Activated CD8-positive, alpha-beta T cell treated with anti-CD3 and anti-CD28 coated beads for 36 hours (primary cell): ENCODE results near the gene FSIP1. TPM values are rescaled to one million over a fixed set of nuclear protein-coding genes. Genes with fewer than 3 reads are reported as not detected.

Experiments used
- ATAC-seq: fragments of 200-7000 bp; cut with Tn5 transposase; one replicate; pipeline ENCODE4 v1.10.0; 2021; ENCODE audit warnings: mild to moderate bottlenecking, moderate library complexity
- CTCF ChIA-PET: fragments of 350-600 bp; sonication (Branson Sonifier 250); formaldehyde crosslinking; loops from one replicate; lab custom pipeline; 2021; ENCODE audit warnings: antibody characterized with exemption; lab: Charles Lee
- POLR2A ChIA-PET: fragments of 350-600 bp; sonication (Branson Sonifier 250); formaldehyde crosslinking; loops from one replicate; lab custom pipeline; 2021; ENCODE audit warnings: antibody characterized with exemption; lab: Charles Lee
- DNase-seq: peaks from one replicate; pipeline ENCODE4 v3.0.0-alpha.2; 2020
- H3K27ac Mint-ChIP-seq: one replicate; pipeline ENCODE4 v1.8.0; 2021; ENCODE audit warnings: mild to moderate bottlenecking, mixed read lengths
- H3K27me3 Mint-ChIP-seq: one replicate; pipeline ENCODE4 v1.8.0; 2021; ENCODE audit warnings: mixed read lengths
- H3K36me3 Mint-ChIP-seq: one replicate; pipeline ENCODE4 v1.8.0; 2021; ENCODE audit warnings: low read depth, mixed read lengths
- H3K4me1 Mint-ChIP-seq: one replicate; pipeline ENCODE4 v1.8.0; 2021; ENCODE audit warnings: low read depth, mixed read lengths
- H3K4me3 Mint-ChIP-seq: one replicate; pipeline ENCODE4 v1.8.0; 2021; ENCODE audit warnings: mild to moderate bottlenecking, moderate library complexity, mixed read lengths
- H3K9me3 Mint-ChIP-seq: one replicate; pipeline ENCODE4 v1.8.0; 2021; ENCODE audit warnings: mixed read lengths
- intact Hi-C: fragments of 100-400 bp; cut with micrococcal nuclease; formaldehyde crosslinking; loops from one replicate; pipeline ENCODE4 v1.10.0; 2022
- total RNA-seq, 2 experiments: library from RNA; stranded (reverse); gene quantifications; one replicate each; pipeline ENCODE4 v1.2.3, GENCODE V29; 2021
- TF ChIP-seq, protein P1 (sequence below): fragments of 200-600 bp; IDR thresholded peaks from one replicate; pipeline ENCODE4 v1.8.0; 2022; ENCODE audit warnings: antibody characterized with exemption, mild to moderate bottlenecking

The FSIP1 gene
- total RNA-seq, 2 experiments from 2014 or later: 0.36 to 0.43 TPM

GRCh38 chr15:39651881-39652280 is 130.8 kb downstream of the FSIP1 start:
- ATAC-seq: no peak
- POLR2A ChIA-PET: interaction anchor here (1.1 kb wide), 1 partner anchor 13 kb away, joined by 3 read pairs; no protein-coding TSS in a partner anchor

DNA sequence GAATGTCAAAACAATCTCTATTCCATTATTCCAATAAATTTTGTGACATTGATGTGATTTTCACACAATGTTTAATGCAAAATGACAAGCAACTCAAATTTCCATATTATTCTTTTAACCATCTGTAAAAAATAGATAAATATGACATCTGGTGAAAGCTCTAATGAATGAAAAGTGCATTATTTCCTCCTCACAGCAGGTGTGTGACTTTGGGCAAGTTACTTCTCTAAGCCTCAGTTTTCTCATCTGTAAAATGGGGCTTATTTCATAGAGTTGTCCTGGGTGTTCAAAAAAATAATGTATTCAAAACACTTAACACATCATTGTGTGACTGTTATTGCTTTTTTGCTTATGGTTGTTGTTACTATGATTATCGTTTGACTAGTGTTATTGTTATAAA is 131.3 kb downstream of the FSIP1 start:
- H3K27me3 Mint-ChIP-seq: no peaks in the 10 kb centered on the region
- TF ChIP-seq, protein P1, sequence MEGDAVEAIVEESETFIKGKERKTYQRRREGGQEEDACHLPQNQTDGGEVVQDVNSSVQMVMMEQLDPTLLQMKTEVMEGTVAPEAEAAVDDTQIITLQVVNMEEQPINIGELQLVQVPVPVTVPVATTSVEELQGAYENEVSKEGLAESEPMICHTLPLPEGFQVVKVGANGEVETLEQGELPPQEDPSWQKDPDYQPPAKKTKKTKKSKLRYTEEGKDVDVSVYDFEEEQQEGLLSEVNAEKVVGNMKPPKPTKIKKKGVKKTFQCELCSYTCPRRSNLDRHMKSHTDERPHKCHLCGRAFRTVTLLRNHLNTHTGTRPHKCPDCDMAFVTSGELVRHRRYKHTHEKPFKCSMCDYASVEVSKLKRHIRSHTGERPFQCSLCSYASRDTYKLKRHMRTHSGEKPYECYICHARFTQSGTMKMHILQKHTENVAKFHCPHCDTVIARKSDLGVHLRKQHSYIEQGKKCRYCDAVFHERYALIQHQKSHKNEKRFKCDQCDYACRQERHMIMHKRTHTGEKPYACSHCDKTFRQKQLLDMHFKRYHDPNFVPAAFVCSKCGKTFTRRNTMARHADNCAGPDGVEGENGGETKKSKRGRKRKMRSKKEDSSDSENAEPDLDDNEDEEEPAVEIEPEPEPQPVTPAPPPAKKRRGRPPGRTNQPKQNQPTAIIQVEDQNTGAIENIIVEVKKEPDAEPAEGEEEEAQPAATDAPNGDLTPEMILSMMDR: no peak
- no peaks in the 10 kb centered on the region for H3K4me1 Mint-ChIP-seq
- DNase-seq (no peak), ATAC-seq (no peak)
- CTCF ChIA-PET: interaction anchor here (1.3 to 1.7 kb wide), 2 partner anchors 10 to 106 kb away, joined by 3 to 5 read pairs; no protein-coding TSS in a partner anchor
- H3K36me3 Mint-ChIP-seq: no peaks in the 10 kb centered on the region
- POLR2A ChIA-PET: no interaction called here
- H3K27ac Mint-ChIP-seq: no peak overlapping the region
- no peak overlapping the region for H3K4me3 Mint-ChIP-seq
- intact Hi-C loops: no loop called here
- no peaks in the 10 kb centered on the region for H3K9me3 Mint-ChIP-seq

More at GRCh38 chr15:39651881-39652280, 130.8 kb downstream of the FSIP1 start:
- Mint-ChIP-seq H3K9me3 (no peaks in the 10 kb centered on the region), H3K4me3 (no peak overlapping the region), H3K27me3 (no peaks in the 10 kb centered on the region), H3K27ac (no peak overlapping the region), H3K4me1 (no peaks in the 10 kb centered on the region), H3K36me3 (no peaks in the 10 kb centered on the region)
- TF ChIP-seq, protein P1: no peak
- intact Hi-C loops: no loop called here
- no peak for DNase-seq
- CTCF ChIA-PET: interaction anchor here (1.7 kb wide), 1 partner anchor 34 kb away, joined by 6 read pairs; no protein-coding TSS in a partner anchor

GRCh38 chr15:39649757-39650156 is 132.9 kb downstream of the FSIP1 start:
- ATAC-seq (no peak), DNase-seq (no peak)
- Mint-ChIP-seq H3K9me3 (no peaks in the 10 kb centered on the region), H3K27ac (no peak overlapping the region), H3K4me1 (no peaks in the 10 kb centered on the region), H3K4me3 (no peak overlapping the region), H3K36me3 (no peaks in the 10 kb centered on the region), H3K27me3 (no peaks in the 10 kb centered on the region)
- ChIA-PET CTCF (interaction anchor here (1.3 to 1.7 kb wide), 3 partner anchors 8 to 107 kb away, joined by 3 to 6 read pairs (median 5); no protein-coding TSS in a partner anchor), POLR2A (no interaction called here)
- intact Hi-C loops: no loop called here
- TF ChIP-seq, protein P1: no peak

DNA sequence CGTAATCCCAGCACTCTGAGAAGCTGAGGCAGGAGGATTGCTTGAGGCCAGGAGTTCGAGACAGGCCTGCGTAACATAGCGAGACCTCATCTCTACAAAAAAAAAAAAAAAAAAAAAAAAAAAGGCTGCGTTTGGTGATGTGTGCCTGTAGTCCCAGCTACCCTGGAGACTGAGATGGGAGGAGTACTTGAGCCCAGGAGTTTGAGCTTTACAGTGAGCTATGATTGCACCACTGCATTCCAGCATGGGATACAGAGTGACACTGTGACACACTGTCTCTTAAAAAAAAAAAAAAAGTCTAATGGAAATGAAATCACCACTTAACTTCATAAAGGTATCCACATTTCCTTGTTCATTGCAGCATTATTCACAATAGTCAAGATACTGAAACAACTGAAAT is 136.2 kb downstream of the FSIP1 start:
- no peak overlapping the region for H3K27ac Mint-ChIP-seq
- H3K4me3 Mint-ChIP-seq: no peak overlapping the region
- no peaks in the 10 kb centered on the region for H3K27me3 Mint-ChIP-seq
- TF ChIP-seq, protein P1: no peak
- ATAC-seq: no peak
- peaks cover 2% of the 10 kb centered on the region for H3K9me3 Mint-ChIP-seq
- CTCF ChIA-PET: no interaction called here
- DNase-seq: no peak
- POLR2A ChIA-PET: interaction anchor here (0.7 kb wide), 1 partner anchor 562 kb away, joined by 3 read pairs; no protein-coding TSS in a partner anchor
- peaks cover 28% of the 10 kb centered on the region for H3K4me1 Mint-ChIP-seq
- no peaks in the 10 kb centered on the region for H3K36me3 Mint-ChIP-seq
- intact Hi-C loops: no loop called here

DNA sequence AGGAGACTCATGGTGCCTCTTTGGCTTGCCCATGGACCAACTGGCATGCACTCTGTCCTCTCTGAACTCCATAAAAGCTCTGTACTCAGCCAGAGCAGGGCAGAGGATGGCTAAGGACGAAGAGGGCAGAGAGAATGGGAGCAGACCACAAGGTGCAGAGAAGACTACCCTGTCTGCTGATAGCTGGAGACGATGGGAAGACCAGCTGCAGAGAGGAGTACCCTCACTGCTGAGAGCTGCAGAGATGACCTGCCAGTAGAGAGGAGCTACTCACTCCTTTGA is 136.7 kb downstream of the FSIP1 start:
- peaks cover 2% of the 10 kb centered on the region for H3K9me3 Mint-ChIP-seq
- ChIA-PET CTCF (no interaction called here), POLR2A (no interaction called here)
- no peak overlapping the region for H3K4me3 Mint-ChIP-seq
- no peak overlapping the region for H3K27ac Mint-ChIP-seq
- no peak for DNase-seq
- H3K27me3 Mint-ChIP-seq: no peaks in the 10 kb centered on the region
- intact Hi-C loops: no loop called here
- TF ChIP-seq, protein P1: no peak
- H3K4me1 Mint-ChIP-seq: peaks cover 34% of the 10 kb centered on the region
- no peaks in the 10 kb centered on the region for H3K36me3 Mint-ChIP-seq
- ATAC-seq: no peak
